Measurements from ENCODE around the gene TMEM145. TPM values are rescaled to one million over a fixed set of nuclear protein-coding genes. Genes with fewer than 3 reads are reported as not detected.
A peak's percentile ranks its signal among the peaks of the same experiment; 100 is the strongest.

TMEM145 gene
- total and polyA plus RNA-seq, 9 of the 15 experiments (the other 6 are each of a cell fraction or from before 2014, with no cell fraction given) = 0.80 to 5.5 (median 1.9) TPM; not detected in 3

DNA sequence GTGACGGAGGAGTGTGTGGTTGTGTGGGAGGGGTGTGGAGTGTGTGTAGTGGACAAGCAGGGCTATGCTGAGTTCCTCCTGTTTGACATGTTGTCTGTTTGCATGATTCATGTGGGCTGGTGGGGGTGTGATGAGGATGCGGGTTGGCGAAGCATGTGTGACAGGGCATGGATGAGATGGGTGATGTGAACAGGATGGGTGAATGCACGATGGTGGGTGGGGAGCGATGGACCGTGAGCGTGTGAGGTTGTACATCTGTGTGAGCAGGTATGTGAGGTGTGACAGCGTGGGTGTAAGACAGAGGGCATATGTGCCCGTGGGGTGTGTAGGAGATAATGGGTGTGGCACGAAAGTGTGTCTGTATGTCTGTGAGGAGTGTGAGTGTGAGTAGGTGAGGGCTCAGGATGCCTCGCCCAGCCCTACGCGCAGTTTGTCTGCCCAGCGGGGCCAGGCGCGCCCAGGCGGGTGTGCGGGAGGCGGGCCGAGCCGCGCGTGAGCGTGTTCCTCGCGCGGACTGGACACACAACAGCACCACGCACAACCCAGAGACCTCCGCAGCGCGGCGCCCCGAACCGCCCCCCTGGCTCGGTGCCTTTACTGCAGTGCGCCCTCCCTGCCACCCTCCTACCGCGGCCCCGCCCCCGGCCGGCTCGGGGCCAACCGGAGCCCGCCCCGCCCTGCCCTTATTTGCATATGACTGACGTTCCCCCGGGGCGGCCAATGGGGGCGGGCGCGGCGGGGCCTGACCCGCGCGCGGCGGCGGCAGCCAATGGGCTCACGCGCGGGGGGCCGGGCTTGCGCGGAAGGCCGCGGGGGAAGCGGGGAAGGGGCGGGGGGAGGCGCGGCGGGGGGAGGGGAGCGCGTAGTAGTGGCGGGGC is 29.7 kb upstream of the TMEM145 start (continued):
- peak; percentile 48; the same call in 1 of the 2 replicates for TF ChIP-seq ZBTB7A (IDR thresholded peaks at IDR 0.05; ENCODE audit: borderline replicate concordance, control insufficient read depth, low read depth, low read length)
- no peak for TF ChIP-seq RBM15 (IDR thresholded peaks at IDR 0.05; ENCODE audit: insufficient read depth, low read length)
- TF ChIP-seq MEIS2 (IDR thresholded peaks at IDR 0.05; ENCODE audit: partially characterized antibody) = peak; percentile 88
- TF ChIP-seq, protein P1, sequence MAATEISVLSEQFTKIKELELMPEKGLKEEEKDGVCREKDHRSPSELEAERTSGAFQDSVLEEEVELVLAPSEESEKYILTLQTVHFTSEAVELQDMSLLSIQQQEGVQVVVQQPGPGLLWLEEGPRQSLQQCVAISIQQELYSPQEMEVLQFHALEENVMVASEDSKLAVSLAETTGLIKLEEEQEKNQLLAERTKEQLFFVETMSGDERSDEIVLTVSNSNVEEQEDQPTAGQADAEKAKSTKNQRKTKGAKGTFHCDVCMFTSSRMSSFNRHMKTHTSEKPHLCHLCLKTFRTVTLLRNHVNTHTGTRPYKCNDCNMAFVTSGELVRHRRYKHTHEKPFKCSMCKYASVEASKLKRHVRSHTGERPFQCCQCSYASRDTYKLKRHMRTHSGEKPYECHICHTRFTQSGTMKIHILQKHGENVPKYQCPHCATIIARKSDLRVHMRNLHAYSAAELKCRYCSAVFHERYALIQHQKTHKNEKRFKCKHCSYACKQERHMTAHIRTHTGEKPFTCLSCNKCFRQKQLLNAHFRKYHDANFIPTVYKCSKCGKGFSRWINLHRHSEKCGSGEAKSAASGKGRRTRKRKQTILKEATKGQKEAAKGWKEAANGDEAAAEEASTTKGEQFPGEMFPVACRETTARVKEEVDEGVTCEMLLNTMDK (IDR thresholded peaks at IDR 0.05; ENCODE audit: borderline replicate concordance, insufficient read depth, low read depth, low read length, poor library complexity, severe bottlenecking) = no peak
- no peak for TF ChIP-seq FOXA3 (CRISPR knock-in tag; conservative IDR thresholded peaks at IDR 0.05 in 1 of 2, IDR thresholded peaks at IDR 0.05 in 1 of 2)
- no peak for TF ChIP-seq ZNF707 (CRISPR knock-in tag; conservative IDR thresholded peaks at IDR 0.05)
- no peak for TF ChIP-seq TRIM28 (IDR thresholded peaks at IDR 0.05)
- TF ChIP-seq ASH1L (IDR thresholded peaks at IDR 0.05; ENCODE audit: borderline replicate concordance, low read depth, partially characterized antibody) = no peak
- TF ChIP-seq, protein P2, sequence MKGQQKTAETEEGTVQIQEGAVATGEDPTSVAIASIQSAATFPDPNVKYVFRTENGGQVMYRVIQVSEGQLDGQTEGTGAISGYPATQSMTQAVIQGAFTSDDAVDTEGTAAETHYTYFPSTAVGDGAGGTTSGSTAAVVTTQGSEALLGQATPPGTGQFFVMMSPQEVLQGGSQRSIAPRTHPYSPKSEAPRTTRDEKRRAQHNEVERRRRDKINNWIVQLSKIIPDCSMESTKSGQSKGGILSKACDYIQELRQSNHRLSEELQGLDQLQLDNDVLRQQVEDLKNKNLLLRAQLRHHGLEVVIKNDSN (CRISPR knock-in tag; IDR thresholded peaks at IDR 0.05) = no peak
- TF ChIP-seq BHLHE40 (IDR thresholded peaks at IDR 0.05; ENCODE audit: low read length) = no peak
- peak; percentile 40; the same call in 1 of the 2 replicates for TF ChIP-seq ZNF316 (IDR thresholded peaks at IDR 0.05)
- TF ChIP-seq TEAD1 (CRISPR knock-in tag; IDR thresholded peaks at IDR 0.05) = no peak
- TF ChIP-seq NR2C1 (IDR thresholded peaks at IDR 0.05) = no peak
- TF ChIP-seq NR2C1 (tag; IDR thresholded peaks at IDR 0.05) = no peak
- no peak for TF ChIP-seq FOXJ3 (CRISPR knock-in tag; IDR thresholded peaks at IDR 0.05)
- TF ChIP-seq, protein P3, sequence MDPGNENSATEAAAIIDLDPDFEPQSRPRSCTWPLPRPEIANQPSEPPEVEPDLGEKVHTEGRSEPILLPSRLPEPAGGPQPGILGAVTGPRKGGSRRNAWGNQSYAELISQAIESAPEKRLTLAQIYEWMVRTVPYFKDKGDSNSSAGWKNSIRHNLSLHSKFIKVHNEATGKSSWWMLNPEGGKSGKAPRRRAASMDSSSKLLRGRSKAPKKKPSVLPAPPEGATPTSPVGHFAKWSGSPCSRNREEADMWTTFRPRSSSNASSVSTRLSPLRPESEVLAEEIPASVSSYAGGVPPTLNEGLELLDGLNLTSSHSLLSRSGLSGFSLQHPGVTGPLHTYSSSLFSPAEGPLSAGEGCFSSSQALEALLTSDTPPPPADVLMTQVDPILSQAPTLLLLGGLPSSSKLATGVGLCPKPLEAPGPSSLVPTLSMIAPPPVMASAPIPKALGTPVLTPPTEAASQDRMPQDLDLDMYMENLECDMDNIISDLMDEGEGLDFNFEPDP (CRISPR knock-in tag; IDR thresholded peaks at IDR 0.05) = no peak
- no peak for TF ChIP-seq PML (IDR thresholded peaks at IDR 0.05; ENCODE audit: low read length)
- TF ChIP-seq, protein P4, sequence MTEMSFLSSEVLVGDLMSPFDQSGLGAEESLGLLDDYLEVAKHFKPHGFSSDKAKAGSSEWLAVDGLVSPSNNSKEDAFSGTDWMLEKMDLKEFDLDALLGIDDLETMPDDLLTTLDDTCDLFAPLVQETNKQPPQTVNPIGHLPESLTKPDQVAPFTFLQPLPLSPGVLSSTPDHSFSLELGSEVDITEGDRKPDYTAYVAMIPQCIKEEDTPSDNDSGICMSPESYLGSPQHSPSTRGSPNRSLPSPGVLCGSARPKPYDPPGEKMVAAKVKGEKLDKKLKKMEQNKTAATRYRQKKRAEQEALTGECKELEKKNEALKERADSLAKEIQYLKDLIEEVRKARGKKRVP (CRISPR knock-in tag; IDR thresholded peaks at IDR 0.05) = no peak
- peak; percentile 27; the same call in 1 of the 2 replicates for TF ChIP-seq GABPB1 (CRISPR knock-in tag; IDR thresholded peaks at IDR 0.05)
- TF ChIP-seq ZNF79 (CRISPR knock-in tag; IDR thresholded peaks at IDR 0.05; ENCODE audit: low read depth) = no peak
- no peak for TF ChIP-seq MEF2A (IDR thresholded peaks at IDR 0.05; ENCODE audit: control insufficient read depth, low read depth, low read length)
- TF ChIP-seq NFIC (IDR thresholded peaks at IDR 0.05) = peak; percentile 72
- no peak for TF ChIP-seq FOXA1 (IDR thresholded peaks at IDR 0.05; ENCODE audit: borderline replicate concordance)

Measured in K562 (cell line).